Suprapubic skin (tissue), 3 donors: ENCODE data around the gene SPTBN1.

ENCODE experiments used
- EP300 ChIP-seq: sonication (generic); formaldehyde crosslinking; IDR thresholded peaks from one replicate; pipeline ENCODE4 v1.6.1; 2017; ENCODE audit warnings: antibody characterized with exemption
- POLR2A ChIP-seq, 2 donors: fragments of 450-650 bp; IDR thresholded peaks; one replicate each; pipeline ENCODE4 v1.6.1; 2017; ENCODE audit warnings: antibody characterized with exemption in 2 of 2, mild to moderate bottlenecking in 2 of 2, moderate library complexity in 2 of 2
- TF ChIP-seq, protein P1 (sequence below), 2 donors: fragments of 200-600 bp in 1 of 2; fragments of 450-650 bp in 1 of 2; sonication (generic) in 1 of 2; IDR thresholded peaks; one replicate each; pipeline ENCODE4 v1.5.1; 2016 to 2019; ENCODE audit warnings: antibody characterized with exemption in 2 of 2, mild to moderate bottlenecking in 1 of 2, moderate library complexity in 1 of 2

DNA sequence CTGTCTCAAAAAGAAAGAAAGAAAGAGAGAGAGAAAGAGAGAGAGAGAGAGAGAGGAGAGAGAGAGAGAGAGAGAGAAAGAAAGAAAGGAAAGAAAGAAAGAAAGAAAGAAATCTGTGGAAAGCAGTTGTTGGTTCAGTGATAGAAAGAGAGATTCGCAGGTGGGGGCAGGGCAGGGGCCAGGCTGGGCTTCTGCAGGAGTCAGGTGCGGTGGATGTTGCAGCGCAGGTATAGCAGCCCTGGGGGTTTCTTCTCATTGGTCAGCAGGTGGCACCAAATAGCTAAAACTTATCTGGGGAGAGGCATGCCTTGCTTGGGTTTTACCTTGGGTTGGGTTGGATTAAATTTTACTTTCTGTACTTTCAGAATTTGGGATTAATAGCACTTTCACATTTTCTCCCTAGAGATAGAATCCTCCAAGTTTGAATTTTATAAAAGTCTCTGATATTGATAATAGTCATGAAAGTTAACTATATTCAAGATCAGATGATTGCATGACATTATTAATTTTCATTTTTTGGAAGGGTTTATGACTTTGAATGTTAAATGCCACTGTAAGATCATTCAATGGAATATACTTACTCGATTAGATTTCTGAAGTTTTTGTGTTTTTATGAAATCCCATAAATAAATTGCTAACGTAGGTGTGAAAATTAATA is 66.6 kb downstream of the SPTBN1 start:
- TF ChIP-seq POLR2A (IDR thresholded peaks at IDR 0.05) (no peak), EP300 (no peak)
- TF ChIP-seq, protein P1, sequence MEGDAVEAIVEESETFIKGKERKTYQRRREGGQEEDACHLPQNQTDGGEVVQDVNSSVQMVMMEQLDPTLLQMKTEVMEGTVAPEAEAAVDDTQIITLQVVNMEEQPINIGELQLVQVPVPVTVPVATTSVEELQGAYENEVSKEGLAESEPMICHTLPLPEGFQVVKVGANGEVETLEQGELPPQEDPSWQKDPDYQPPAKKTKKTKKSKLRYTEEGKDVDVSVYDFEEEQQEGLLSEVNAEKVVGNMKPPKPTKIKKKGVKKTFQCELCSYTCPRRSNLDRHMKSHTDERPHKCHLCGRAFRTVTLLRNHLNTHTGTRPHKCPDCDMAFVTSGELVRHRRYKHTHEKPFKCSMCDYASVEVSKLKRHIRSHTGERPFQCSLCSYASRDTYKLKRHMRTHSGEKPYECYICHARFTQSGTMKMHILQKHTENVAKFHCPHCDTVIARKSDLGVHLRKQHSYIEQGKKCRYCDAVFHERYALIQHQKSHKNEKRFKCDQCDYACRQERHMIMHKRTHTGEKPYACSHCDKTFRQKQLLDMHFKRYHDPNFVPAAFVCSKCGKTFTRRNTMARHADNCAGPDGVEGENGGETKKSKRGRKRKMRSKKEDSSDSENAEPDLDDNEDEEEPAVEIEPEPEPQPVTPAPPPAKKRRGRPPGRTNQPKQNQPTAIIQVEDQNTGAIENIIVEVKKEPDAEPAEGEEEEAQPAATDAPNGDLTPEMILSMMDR (IDR thresholded peaks at IDR 0.05): peak; percentile 50
